K562 (cell line): Measurements from ENCODE around the gene TMOD2.

Source experiments
- ATF6 ChIP-seq: sonication (generic); formaldehyde crosslinking; IDR thresholded peaks from 2 replicates; pipeline ENCODE4 v1.4.0; 2020; ENCODE audit warnings: mild to moderate bottlenecking, missing genetic modification reagents
- CEBPB ChIP-seq: fragments of 450-650 bp; IDR thresholded peaks from 2 replicates; pipeline ENCODE4 v1.6.1; 2016; ENCODE audit warnings: missing genetic modification characterization, missing compliant biosample characterization
- ETS2 ChIP-seq: IDR thresholded peaks from 2 replicates; pipeline ENCODE4 v1.6.1; 2016; ENCODE audit warnings: borderline replicate concordance, missing genetic modification characterization, mild to moderate bottlenecking, moderate library complexity, missing compliant biosample characterization; ENCODE audit not compliant: poor library complexity, severe bottlenecking
- HDAC6 ChIP-seq: IDR thresholded peaks from 2 replicates; pipeline ENCODE4 v1.6.1; 2012; ENCODE audit warnings: low read depth, mild to moderate bottlenecking, control low read depth, inconsistent platforms, low read length, moderate library complexity
- RBBP5 ChIP-seq: fragments of 200-600 bp; sonication (generic); IDR thresholded peaks from 2 replicates; pipeline ENCODE4 v1.6.1; 2012; ENCODE audit warnings: borderline replicate concordance, mild to moderate bottlenecking, low read length, control low read depth, inconsistent platforms; ENCODE audit not compliant: insufficient read depth, poor library complexity, severe bottlenecking
- SAFB2 ChIP-seq: fragments of 200-400 bp; formaldehyde crosslinking; IDR thresholded peaks from 2 replicates; pipeline ENCODE4 v1.6.1; 2018; ENCODE audit warnings: borderline replicate concordance, low read length, low read depth, moderate library complexity; ENCODE audit not compliant: severe bottlenecking
- TBP ChIP-seq: optimal IDR thresholded peaks from 2 replicates; pipeline ENCODE3; 2011; ENCODE audit warnings: low read depth, low read length, improper control_type of control experiment
- ZNF639 ChIP-seq, 2 experiments: fragments of 200-800 bp in 1 of 2; sonication (Bioruptor generic) in 1 of 2; sonication (generic) in 1 of 2; formaldehyde crosslinking in 1 of 2; IDR thresholded peaks in 1 of 2; conservative IDR thresholded peaks in 1 of 2; 2 replicates each; pipeline versions ENCODE4 v1.5.0 to v1.6.1; 2016 to 2020; ENCODE audit warnings: missing compliant biosample characterization in 1 of 2, missing genetic modification characterization in 1 of 2, missing genetic modification reagents in 1 of 2

GRCh38 chr15:51861557-51862359 is 110.4 kb downstream of the TMOD2 start:
- TF ChIP-seq CEBPB (tag) (no peak), SAFB2 (no peak), RBBP5 (no peak), HDAC6 (no peak), ATF6 (CRISPR knock-in tag) (no peak), TBP (no peak), ZNF639 (CRISPR knock-in tag; conservative IDR thresholded peaks at IDR 0.05 in 1 of 2, IDR thresholded peaks at IDR 0.05 in 1 of 2) (no peak), ETS2 (tag) (no peak)
